Measurements from ENCODE around the gene CEP19. TPM values are rescaled to one million over a fixed set of nuclear protein-coding genes. Genes with fewer than 3 reads are reported as not detected.

CEP19 gene
- total RNA-seq, 4 donors from 2014 or later: 0.32 to 2.2 (median 1.8) TPM; not detected in 1

DNA sequence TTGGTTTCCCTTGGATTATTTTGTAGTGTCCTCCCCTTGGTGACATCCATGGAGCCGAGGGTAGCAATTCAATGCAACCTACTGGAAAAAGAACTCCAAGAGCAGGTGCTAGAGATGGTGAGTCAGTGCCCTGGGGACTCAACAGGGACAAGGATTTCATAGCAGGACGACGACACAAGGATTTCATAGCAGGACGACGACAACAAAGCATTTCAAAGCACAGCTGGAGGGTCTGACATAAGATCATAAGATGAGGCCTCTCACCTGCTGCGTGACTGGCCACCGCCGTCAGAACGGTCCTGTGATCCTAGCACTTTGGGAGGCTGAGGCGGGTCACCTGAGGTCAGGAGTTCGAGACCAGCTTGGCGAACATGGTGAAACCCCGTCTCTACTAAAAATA lies 50.0 kb downstream of the CEP19 start:
- DNase-seq: no peak
- WGBS, 2 donors (ENCODE audit: low coverage in 1 of 2): 60 to 93% methylated on average over 1 to 13 of the region's 13 CpGs
- Histone ChIP-seq H3K36me3 (no peaks in the 10 kb centered on the region), H3K4me3 (no peak overlapping the region), H3K4me1 (no peaks in the 10 kb centered on the region), H3K27me3 (no peaks in the 10 kb centered on the region), H3K27ac (no peak overlapping the region), H3K9me3 (no peaks in the 10 kb centered on the region)
- in situ Hi-C loops (cut with MboI; ENCODE audit: low pct_ligation_motif_present in 1 of 4, low pct_unique_long_range_greater_than_20kb in 1 of 4, low sequenced_read_pairs in 3 of 4): no loop called here
- TF ChIP-seq CTCF (IDR thresholded peaks at IDR 0.05) (no peak), POLR2A (IDR thresholded peaks at IDR 0.05) (no peak), EP300 (IDR thresholded peaks at IDR 0.05; ENCODE audit: low read depth) (no peak), POLR2AphosphoS5 (IDR thresholded peaks at IDR 0.05) (no peak)
- intact Hi-C loops (cut with DNase I; ENCODE audit: low total_unique reads): no loop called here

- H3K27me3 ChIP-seq: no peaks in the 10 kb centered on the region
- WGBS, 2 donors (ENCODE audit: low coverage in 1 of 2): 60 to 80% methylated on average over 1 to 12 of the region's 16 CpGs
- H3K4me3 ChIP-seq: no peak overlapping the region
- in situ Hi-C loops (cut with MboI; ENCODE audit: low pct_ligation_motif_present in 1 of 4, low pct_unique_long_range_greater_than_20kb in 1 of 4, low sequenced_read_pairs in 3 of 4): no loop called here
- no peak overlapping the region for H3K27ac ChIP-seq
- H3K9me3 ChIP-seq: no peaks in the 10 kb centered on the region
- H3K4me1 ChIP-seq: no peaks in the 10 kb centered on the region
- intact Hi-C loops (cut with DNase I; ENCODE audit: low total_unique reads): no loop called here
- no peak for DNase-seq
- TF ChIP-seq CTCF (IDR thresholded peaks at IDR 0.05) (no peak), EP300 (IDR thresholded peaks at IDR 0.05; ENCODE audit: low read depth) (no peak), POLR2A (IDR thresholded peaks at IDR 0.05) (no peak), POLR2AphosphoS5 (IDR thresholded peaks at IDR 0.05) (no peak)
- H3K36me3 ChIP-seq: no peaks in the 10 kb centered on the region
Measured at GRCh38 chr3:196661400-196661799, 50.6 kb downstream of the CEP19 start.

DNA sequence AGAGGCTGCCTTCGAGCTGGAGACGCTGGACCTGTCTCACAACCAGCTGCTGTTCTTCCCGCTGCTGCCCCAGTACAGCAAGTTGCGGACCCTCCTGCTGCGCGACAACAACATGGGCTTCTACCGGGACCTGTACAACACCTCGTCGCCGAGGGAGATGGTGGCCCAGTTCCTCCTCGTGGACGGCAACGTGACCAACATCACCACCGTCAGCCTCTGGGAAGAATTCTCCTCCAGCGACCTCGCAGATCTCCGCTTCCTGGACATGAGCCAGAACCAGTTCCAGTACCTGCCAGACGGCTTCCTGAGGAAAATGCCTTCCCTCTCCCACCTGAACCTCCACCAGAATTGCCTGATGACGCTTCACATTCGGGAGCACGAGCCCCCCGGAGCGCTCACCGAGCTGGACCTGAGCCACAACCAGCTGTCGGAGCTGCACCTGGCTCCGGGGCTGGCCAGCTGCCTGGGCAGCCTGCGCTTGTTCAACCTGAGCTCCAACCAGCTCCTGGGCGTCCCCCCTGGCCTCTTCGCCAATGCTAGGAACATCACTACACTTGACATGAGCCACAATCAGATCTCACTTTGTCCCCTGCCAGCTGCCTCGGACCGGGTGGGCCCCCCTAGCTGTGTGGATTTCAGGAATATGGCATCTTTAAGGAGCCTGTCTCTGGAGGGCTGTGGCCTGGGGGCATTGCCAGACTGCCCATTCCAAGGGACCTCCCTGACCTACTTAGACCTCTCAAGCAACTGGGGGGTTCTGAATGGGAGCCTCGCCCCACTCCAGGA lies 51.5 kb downstream of the CEP19 start:
- no peak for DNase-seq
- H3K9me3 ChIP-seq: no peaks in the 10 kb centered on the region
- in situ Hi-C loops (cut with MboI; ENCODE audit: low pct_ligation_motif_present in 1 of 4, low pct_unique_long_range_greater_than_20kb in 1 of 4, low sequenced_read_pairs in 3 of 4): no loop called here
- WGBS, 2 donors (ENCODE audit: low coverage in 1 of 2): 77% methylated on average over 31 of the region's 32 CpGs; no CpG with 5 or more reads in 1 of the 2 donors
- H3K36me3 ChIP-seq: no peaks in the 10 kb centered on the region
- TF ChIP-seq CTCF (IDR thresholded peaks at IDR 0.05) (no peak), POLR2A (IDR thresholded peaks at IDR 0.05) (no peak), EP300 (IDR thresholded peaks at IDR 0.05; ENCODE audit: low read depth) (no peak), POLR2AphosphoS5 (IDR thresholded peaks at IDR 0.05) (no peak)
- H3K4me1 ChIP-seq: no peaks in the 10 kb centered on the region
- no peaks in the 10 kb centered on the region for H3K27me3 ChIP-seq
- H3K4me3 ChIP-seq: no peak overlapping the region
- intact Hi-C loops (cut with DNase I; ENCODE audit: low total_unique reads): no loop called here
- no peak overlapping the region for H3K27ac ChIP-seq

DNA sequence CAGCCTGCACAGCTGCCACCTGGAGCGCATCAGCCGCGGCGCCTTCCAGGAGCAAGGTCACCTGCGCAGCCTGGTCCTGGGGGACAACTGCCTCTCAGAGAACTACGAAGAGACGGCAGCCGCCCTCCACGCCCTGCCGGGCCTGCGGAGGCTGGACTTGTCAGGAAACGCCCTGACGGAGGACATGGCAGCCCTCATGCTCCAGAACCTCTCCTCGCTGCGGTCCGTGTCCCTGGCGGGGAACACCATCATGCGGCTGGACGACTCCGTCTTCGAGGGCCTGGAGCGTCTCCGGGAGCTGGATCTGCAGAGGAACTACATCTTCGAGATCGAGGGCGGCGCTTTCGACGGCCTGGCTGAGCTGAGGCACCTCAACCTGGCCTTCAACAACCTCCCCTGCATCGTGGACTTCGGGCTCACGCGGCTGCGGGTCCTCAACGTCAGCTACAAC lies 52.1 kb downstream of the CEP19 start:
- in situ Hi-C loops (cut with MboI; ENCODE audit: low pct_ligation_motif_present in 1 of 4, low pct_unique_long_range_greater_than_20kb in 1 of 4, low sequenced_read_pairs in 3 of 4) (no loop called here), intact Hi-C loops (cut with DNase I; ENCODE audit: low total_unique reads) (no loop called here)
- no peaks in the 10 kb centered on the region for H3K27me3 ChIP-seq
- no peak overlapping the region for H3K4me3 ChIP-seq
- H3K27ac ChIP-seq: no peak overlapping the region
- no peaks in the 10 kb centered on the region for H3K36me3 ChIP-seq
- no peaks in the 10 kb centered on the region for H3K9me3 ChIP-seq
- no peak for DNase-seq
- no peaks in the 10 kb centered on the region for H3K4me1 ChIP-seq
- 92% methylated on average over 30 of the region's 35 CpGs; no CpG with 5 or more reads in 1 of the 2 donors for WGBS, 2 donors (ENCODE audit: low coverage in 1 of 2)
- TF ChIP-seq POLR2AphosphoS5 (IDR thresholded peaks at IDR 0.05) (no peak), POLR2A (IDR thresholded peaks at IDR 0.05) (no peak), EP300 (IDR thresholded peaks at IDR 0.05; ENCODE audit: low read depth) (no peak), CTCF (IDR thresholded peaks at IDR 0.05) (no peak)

Small RNAs within 50 kb of the gene (small RNA-seq; reads per million reads assigned to genes)
- 0 reads per million in 4 donors for gene RNU4-89P
- 0 reads per million in 4 donors for gene RNU6-646P

Other genes starting within 250 kb of the CEP19 start
- gene RNF168, start 208.5 kb downstream of the CEP19 start, total RNA-seq: 100 to 1,000 TPM in 1 of 4 donors, 10 to 100 TPM in 3; 17.3 to 221 (median 19.5) TPM
- gene SMCO1, start 196.9 kb downstream of the CEP19 start, total RNA-seq: not detected
- gene WDR53, start 143.7 kb downstream of the CEP19 start, total RNA-seq: 10 to 100 TPM in 1 of 4 donors, 1 to 10 TPM in 2, not detected in 1; 1.6 to 14.2 (median 4.6) TPM
- gene FBXO45, start 143.6 kb downstream of the CEP19 start, total RNA-seq: 1 to 10 TPM; 2.4 to 8.6 (median 5.3) TPM
- gene NRROS, start 72.6 kb downstream of the CEP19 start, total RNA-seq: 1 to 10 TPM in 2 of 4 donors, not detected in 2; 2.5 to 3.7 TPM
- gene PIGX, start 127 bp upstream of the CEP19 start, total RNA-seq: 10 to 100 TPM in 3 of 4 donors, 1 to 10 TPM in 1; 4.0 to 36.3 (median 23.6) TPM
- gene PAK2, start 27.6 kb upstream of the CEP19 start, total RNA-seq: 10 to 100 TPM; 16.3 to 54.5 (median 36.7) TPM
- gene SENP5, start 155.7 kb upstream of the CEP19 start, total RNA-seq: 10 to 100 TPM; 33.3 to 52.1 (median 48.0) TPM
- 10 to 100 TPM in 3 of 4 donors, 1 to 10 TPM in 1; 6.8 to 36.9 (median 31.8) TPM for gene NCBP2, start 230.3 kb upstream of the CEP19 start, total RNA-seq

Measured in transverse colon (tissue), 4 donors.